ENCODE results near the gene DNAJC16. TPM values are rescaled to one million over a fixed set of nuclear protein-coding genes. Genes with fewer than 3 reads are reported as not detected.
A peak's percentile ranks its signal among the peaks of the same experiment; 100 is the strongest.
"Not testable (repeated sequence)": the region's sequence is repeated elsewhere in the genome, so short reads cannot be mapped to it uniquely, and the experiment has no call there.

DNAJC16 gene
- total and polyA plus RNA-seq, 9 donors: 10.6 to 16.5 (median 12.5) TPM

DNA sequence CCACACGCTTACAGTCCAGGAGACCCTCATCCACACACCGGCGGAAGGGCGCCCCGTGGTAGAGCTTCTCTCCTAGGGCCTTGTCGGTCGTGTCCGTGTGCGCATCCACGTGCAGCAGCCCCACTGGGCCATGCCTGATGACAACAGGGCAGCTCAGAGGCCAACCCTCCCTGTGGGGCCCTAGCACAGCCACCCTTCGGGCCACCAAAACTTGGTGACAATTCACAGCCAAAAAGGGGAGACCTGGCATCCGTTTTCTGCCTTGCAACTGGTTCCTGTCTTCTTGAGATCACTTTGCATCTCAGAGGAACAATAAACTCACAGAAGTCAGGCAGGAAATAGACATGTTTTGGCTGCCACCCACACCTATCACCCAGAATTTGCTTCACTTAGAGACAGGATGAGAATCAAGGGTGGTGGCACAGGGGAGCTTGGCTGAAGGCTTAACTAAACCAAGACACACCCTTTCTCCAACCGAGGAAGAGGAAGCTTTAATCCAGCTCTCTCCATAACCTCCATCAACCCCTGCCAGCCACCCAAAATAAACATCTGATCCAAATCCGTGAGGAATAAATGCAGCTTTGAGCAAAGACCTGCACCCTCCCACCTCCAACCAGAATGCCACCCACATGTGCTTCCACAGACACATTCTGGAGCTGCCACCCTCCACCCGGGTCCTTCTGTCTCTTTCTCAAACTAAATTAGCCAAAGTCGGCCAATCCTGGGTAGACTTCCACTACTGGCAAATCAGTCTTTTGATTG is 52.5 kb downstream of the DNAJC16 start:
- H3K27ac ChIP-seq (ENCODE audit: low read length): peak overlapping the region; percentile 57
- no peak for DNase-seq
- no peaks in the 10 kb centered on the region for H3K9me3 ChIP-seq (replicated peaks; ENCODE audit: control insufficient read depth, low read depth, low read length)
- peaks cover 21% of the 10 kb centered on the region for H3K4me1 ChIP-seq (ENCODE audit: control insufficient read depth, insufficient read depth, low read length)
- peaks cover 7% of the 10 kb centered on the region for H3K36me3 ChIP-seq (ENCODE audit: control insufficient read depth, insufficient read depth, low read length)
- no peak overlapping the region for H3K4me3 ChIP-seq (ENCODE audit: low read length)
- no peaks in the 10 kb centered on the region for H3K27me3 ChIP-seq (ENCODE audit: control insufficient read depth, insufficient read depth, low read length)
- WGBS (ENCODE audit: insufficient coverage): 79% methylated on average over 13 of the region's 16 CpGs

DNA sequence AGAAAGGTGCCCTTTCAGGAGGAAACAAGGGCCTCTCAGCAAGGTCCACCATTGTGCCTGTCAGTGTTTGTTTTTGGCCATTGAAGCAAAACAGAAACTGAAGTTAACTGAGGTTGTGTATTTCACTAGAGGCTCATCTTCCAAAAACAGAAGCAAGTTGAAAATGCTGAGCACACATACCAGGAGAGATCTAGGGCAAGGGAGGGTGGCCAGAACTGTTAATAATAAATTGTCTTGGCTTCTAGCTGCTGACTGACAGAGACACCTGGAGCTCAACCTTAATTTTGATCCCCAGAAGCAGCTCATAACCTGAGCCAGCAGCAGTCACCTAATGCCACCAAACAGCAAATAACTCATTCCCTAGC is 53.0 kb downstream of the DNAJC16 start:
- Histone ChIP-seq H3K27ac (ENCODE audit: low read length) (peak overlapping the region; percentile 57), H3K4me3 (ENCODE audit: low read length) (no peak overlapping the region), H3K9me3 (replicated peaks; ENCODE audit: control insufficient read depth, low read depth, low read length) (no peaks in the 10 kb centered on the region), H3K4me1 (ENCODE audit: control insufficient read depth, insufficient read depth, low read length) (peaks cover 25% of the 10 kb centered on the region), H3K27me3 (ENCODE audit: control insufficient read depth, insufficient read depth, low read length) (peaks cover 3% of the 10 kb centered on the region), H3K36me3 (ENCODE audit: control insufficient read depth, insufficient read depth, low read length) (peaks cover 7% of the 10 kb centered on the region)
- peak; percentile 59 for DNase-seq

DNA sequence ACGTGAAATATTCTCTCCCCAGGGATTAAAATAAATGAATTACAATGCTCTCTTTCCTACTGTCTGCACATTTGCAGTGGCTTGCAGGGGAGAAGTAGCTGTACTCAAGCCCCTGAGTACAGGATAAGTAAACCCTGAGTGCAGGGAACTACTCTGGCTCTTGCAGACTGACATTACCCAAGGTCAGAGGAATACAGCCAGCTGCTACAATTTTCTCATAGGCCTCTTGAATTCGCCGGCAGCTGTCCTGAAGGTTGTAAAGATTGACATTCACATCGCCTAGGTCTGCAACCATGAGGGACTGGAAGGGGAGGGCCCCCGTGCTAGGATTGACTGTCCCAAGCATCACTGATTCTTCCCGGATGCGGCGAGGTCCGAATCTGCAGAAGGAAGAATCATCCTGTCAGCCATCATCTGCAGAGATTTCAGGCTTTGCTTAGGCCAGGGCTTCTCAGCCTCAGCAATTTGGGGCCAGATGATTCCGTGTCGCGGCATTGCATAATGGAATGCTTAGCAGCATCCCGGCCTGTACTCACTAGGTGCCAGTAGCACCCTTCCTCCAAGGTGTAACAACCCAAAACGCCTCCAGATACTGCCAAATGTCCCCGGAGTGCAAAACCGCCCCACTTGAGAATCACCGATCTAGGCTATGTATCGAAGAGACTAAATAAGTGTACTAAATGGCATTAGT is 56.5 kb downstream of the DNAJC16 start:
- Histone ChIP-seq H3K27ac (ENCODE audit: low read length) (peak overlapping the region; percentile 17), H3K4me1 (ENCODE audit: control insufficient read depth, insufficient read depth, low read length) (peaks cover 29% of the 10 kb centered on the region)

DNA sequence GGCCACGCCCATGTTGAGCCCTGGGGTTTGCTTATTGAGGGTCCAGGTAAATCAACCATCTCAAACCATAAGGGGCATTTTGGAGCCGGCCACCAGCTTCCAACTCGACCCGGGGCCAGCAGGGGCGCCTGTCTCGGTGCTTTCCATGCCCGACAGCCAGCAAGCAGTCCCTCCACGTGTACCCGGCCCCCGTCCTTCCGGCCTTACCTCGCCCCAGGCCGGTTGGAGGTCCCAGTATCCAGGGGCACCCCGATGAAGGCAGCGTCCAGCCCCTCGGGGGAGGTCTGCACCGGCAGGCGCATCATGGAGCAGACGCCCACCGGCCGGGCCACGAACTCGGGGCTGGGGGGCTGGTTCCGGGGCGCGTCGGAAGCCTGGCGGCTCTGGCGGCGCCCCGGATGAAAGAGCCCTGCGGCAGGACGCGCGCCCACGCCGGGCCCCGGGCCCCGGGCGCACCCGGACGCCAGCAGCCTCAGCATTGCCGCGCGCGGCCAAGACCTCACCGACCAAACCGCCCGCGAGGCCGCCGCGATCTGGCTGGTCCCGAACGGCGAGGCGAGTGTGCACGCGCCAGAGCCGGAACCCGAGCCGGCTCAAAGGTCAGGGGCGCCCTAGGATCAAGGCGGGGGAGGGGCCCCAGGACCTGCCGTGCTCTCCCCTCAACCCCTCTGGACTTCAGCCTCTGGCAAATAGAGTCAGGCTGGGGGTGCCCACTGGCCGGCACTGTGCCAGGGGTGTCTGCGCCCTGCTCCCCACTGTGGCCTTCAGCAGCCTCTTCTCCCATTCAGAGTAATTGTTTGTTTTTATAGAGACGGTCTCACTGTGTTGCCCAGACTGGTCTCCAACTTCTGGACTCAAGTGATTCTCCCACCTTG is 58.1 kb downstream of the DNAJC16 start, which contains the start of gene AGMAT:
Gene AGMAT (minus strand): TSS at position 563 of the 875 bp plus-strand sequence. CDS start 84 bp downstream, at position 479.
- Histone ChIP-seq H3K27ac (ENCODE audit: low read length) (no peak within 1 kb of the TSS), H3K9me3 (replicated peaks; ENCODE audit: control insufficient read depth, low read depth, low read length) (no peaks in the 10 kb centered on the region), H3K36me3 (ENCODE audit: control insufficient read depth, insufficient read depth, low read length) (no peaks in the 10 kb centered on the region), H3K4me3 (ENCODE audit: low read length) (peak within 1 kb of the TSS; percentile 46), H3K4me1 (ENCODE audit: control insufficient read depth, insufficient read depth, low read length) (peaks cover 19% of the 10 kb centered on the region), H3K27me3 (ENCODE audit: control insufficient read depth, insufficient read depth, low read length) (peaks cover 3% of the 10 kb centered on the region)
- under 1% methylated on average over 60 of the region's 68 CpGs for WGBS (ENCODE audit: insufficient coverage)
- peak; percentile 43 for DNase-seq

More for the DNA sequence above, 56.5 kb downstream of the DNAJC16 start:
- Histone ChIP-seq H3K9me3 (replicated peaks; ENCODE audit: control insufficient read depth, low read depth, low read length) (no peaks in the 10 kb centered on the region), H3K27me3 (ENCODE audit: control insufficient read depth, insufficient read depth, low read length) (peaks cover 3% of the 10 kb centered on the region), H3K4me3 (ENCODE audit: low read length) (no peak overlapping the region), H3K36me3 (ENCODE audit: control insufficient read depth, insufficient read depth, low read length) (no peaks in the 10 kb centered on the region)
- peak; percentile 39 for DNase-seq
- 96% methylated on average over 13 of the region's 18 CpGs for WGBS (ENCODE audit: insufficient coverage)

DNA sequence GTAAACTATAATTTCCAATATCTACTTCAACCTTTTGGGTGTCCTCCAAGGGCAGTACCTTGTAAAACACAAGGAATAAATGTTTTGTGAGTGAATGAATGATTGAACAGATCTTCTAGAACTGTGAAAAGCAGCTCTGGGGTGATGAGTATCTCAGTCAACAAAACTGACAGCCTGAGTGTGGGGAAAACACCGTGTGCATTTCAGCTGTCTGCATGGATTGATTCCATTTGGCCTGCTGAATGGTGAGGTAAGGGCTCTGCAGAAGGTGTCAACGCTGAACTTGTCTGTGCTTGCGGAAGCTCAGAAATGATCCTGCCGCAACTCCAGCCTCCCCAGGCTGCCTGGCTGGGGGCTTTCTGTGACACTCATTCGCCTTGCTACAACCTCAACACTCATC is 65.6 kb downstream of the DNAJC16 start:
- no peaks in the 10 kb centered on the region for H3K27me3 ChIP-seq (ENCODE audit: control insufficient read depth, insufficient read depth, low read length)
- 23% methylated on average over 1 of the region's 5 CpGs for WGBS (ENCODE audit: insufficient coverage)
- H3K4me3 ChIP-seq (ENCODE audit: low read length): no peak overlapping the region
- DNase-seq: no peak
- no peaks in the 10 kb centered on the region for H3K36me3 ChIP-seq (ENCODE audit: control insufficient read depth, insufficient read depth, low read length)
- H3K27ac ChIP-seq (ENCODE audit: low read length): no peak overlapping the region
- H3K9me3 ChIP-seq (replicated peaks; ENCODE audit: control insufficient read depth, low read depth, low read length): no peaks in the 10 kb centered on the region
- H3K4me1 ChIP-seq (ENCODE audit: control insufficient read depth, insufficient read depth, low read length): peaks cover 8% of the 10 kb centered on the region

DNA sequence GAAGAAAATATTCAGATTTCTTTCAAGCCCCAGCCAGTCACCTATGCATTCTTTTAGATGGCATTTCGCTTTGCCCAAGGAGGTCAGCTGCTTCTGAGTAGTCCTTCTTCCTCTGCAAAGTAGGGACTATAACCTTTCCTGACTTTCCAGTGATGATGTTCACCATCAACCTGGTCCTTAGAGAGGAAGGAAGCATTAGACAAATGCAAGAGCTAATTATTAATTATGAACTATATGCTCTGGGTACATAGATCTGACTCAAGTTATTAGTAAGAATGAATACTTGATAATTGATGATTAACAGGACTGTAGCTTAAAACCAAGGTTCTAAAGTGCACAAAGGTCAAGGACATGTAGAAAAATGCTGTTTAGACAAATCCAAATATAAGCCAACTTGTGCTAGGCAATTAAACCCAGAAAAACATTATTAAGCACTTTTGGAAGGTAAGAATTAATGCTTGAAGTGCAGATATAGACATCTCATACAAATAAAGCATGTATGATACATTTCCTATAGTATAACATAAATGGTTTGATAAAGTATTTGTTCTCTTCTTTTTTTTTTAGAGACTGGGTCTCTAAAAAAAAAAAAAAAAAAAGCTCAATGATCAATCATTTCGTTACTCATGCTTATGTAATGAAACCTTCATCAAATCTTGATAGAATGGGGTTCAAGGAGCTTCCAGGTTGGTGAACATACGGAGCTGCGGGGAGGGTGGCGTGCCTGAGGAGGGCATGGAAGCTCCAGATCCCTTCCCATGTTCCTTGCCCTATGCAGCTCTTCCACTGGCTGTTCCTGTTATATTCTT is 69.4 kb downstream of the DNAJC16 start:
- Histone ChIP-seq H3K27ac (ENCODE audit: low read length) (peak overlapping the region; percentile 69), H3K36me3 (ENCODE audit: control insufficient read depth, insufficient read depth, low read length) (no peaks in the 10 kb centered on the region), H3K4me3 (ENCODE audit: low read length) (no peak overlapping the region), H3K4me1 (ENCODE audit: control insufficient read depth, insufficient read depth, low read length) (peaks cover 14% of the 10 kb centered on the region), H3K27me3 (ENCODE audit: control insufficient read depth, insufficient read depth, low read length) (no peaks in the 10 kb centered on the region), H3K9me3 (replicated peaks; ENCODE audit: control insufficient read depth, low read depth, low read length) (no peaks in the 10 kb centered on the region)
- no CpG with 5 or more reads among the region's 5 CpGs for WGBS (ENCODE audit: insufficient coverage)
- DNase-seq: no peak

DNA sequence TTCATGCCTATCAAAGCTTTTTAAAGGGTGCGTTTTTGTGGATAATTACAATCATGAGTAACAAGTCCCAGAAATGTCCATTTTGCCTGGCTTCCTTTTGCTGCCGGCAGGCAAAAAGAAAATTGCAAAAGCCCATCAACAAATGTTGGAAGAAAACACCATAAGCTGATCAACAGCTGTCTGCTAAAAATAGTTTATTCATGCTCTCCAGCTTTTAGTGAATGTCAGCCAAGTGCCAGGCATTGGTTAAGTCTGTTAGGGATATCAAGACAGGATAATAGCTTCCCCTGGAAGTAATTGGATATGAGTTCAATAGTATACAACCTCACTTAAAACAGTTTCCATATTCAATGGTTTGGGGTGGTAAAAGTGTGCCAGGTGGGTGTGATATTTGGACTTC is 71.8 kb downstream of the DNAJC16 start:
- H3K4me1 ChIP-seq (ENCODE audit: control insufficient read depth, insufficient read depth, low read length): peaks cover 16% of the 10 kb centered on the region
- WGBS (ENCODE audit: insufficient coverage): 33% methylated on average over 1 of the region's 2 CpGs
- H3K36me3 ChIP-seq (ENCODE audit: control insufficient read depth, insufficient read depth, low read length): no peaks in the 10 kb centered on the region
- H3K4me3 ChIP-seq (ENCODE audit: low read length): no peak overlapping the region
- H3K9me3 ChIP-seq (replicated peaks; ENCODE audit: control insufficient read depth, low read depth, low read length): no peaks in the 10 kb centered on the region
- no peaks in the 10 kb centered on the region for H3K27me3 ChIP-seq (ENCODE audit: control insufficient read depth, insufficient read depth, low read length)
- peak overlapping the region; percentile 71 for H3K27ac ChIP-seq (ENCODE audit: low read length)
- DNase-seq: peak; percentile 81

DNA sequence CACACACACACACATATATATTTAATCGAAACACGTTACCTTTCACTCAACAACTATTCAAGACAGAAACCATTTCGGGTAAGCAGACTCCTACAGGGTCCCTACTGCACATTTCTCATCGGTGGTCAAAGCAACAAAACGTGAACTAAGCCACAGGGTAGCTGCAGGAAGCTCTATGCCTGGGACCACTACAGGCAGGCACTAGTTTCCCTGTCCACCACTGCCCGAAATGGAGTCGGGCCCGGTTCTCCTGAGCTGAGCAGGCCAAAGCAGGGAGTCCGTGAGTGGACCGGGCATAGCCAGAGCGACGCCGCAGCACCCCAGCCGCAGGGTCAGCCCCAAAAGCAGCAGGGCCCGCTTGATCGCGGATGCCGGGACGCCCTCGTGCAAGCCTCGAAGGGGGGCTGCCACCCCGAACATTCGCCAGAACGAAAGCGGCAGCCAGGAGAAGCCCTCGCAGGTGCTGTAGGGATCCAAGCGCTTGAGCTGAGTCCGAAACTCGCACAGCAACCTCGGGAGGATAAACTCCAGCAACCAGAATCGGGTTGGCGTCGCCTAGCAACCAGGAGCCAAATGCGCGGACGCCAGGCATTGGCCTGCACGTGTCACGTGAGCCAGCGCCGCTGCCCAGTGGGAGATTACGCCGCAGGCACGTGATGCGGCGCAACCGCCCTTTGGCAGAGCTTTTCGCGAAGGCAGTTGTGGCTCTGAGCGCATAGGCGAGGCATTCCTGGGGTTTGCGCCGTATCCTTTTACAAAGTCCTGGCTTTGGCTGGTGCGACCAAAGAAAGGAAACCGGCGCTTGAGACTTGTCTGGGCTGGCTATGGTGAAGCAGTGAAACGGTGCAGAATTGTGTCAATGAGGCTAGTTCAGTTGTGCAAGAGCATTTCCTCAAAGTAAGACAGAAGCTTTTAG is 76.7 kb downstream of the DNAJC16 start:
- Histone ChIP-seq H3K36me3 (ENCODE audit: control insufficient read depth, insufficient read depth, low read length) (no peaks in the 10 kb centered on the region), H3K27ac (ENCODE audit: low read length) (peak overlapping the region; percentile 95), H3K4me1 (ENCODE audit: control insufficient read depth, insufficient read depth, low read length) (peaks cover 10% of the 10 kb centered on the region), H3K27me3 (ENCODE audit: control insufficient read depth, insufficient read depth, low read length) (no peaks in the 10 kb centered on the region), H3K4me3 (ENCODE audit: low read length) (peak overlapping the region; percentile 92), H3K9me3 (replicated peaks; ENCODE audit: control insufficient read depth, low read depth, low read length) (no peaks in the 10 kb centered on the region)
- 1% methylated on average over 56 of the region's 56 CpGs for WGBS (ENCODE audit: insufficient coverage)
- peak; percentile 99 for DNase-seq

DNA sequence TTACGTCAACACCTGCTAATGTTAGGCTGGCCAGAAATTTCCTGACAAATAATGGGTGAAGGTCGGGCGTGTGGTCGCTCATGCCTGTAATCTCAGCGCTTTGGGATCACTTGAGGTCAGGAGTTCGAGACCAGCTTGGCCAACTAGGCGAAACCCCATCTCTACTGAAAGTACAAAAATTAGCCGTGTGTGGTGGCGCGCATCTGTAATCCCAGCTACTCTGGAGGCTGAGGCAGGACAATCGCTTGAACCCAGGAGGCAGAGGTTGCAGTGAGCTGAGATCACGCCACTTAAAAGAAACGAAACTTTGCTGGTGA is 77.3 kb downstream of the DNAJC16 start:
- 56% methylated on average over 11 of the region's 13 CpGs for WGBS (ENCODE audit: insufficient coverage)

More for the DNA sequence above, 77.3 kb downstream of the DNAJC16 start:
- not testable (repeated sequence) for DNase-seq; H3K4me1 ChIP-seq (ENCODE audit: control insufficient read depth, insufficient read depth, low read length); H3K36me3 ChIP-seq (ENCODE audit: control insufficient read depth, insufficient read depth, low read length); H3K9me3 ChIP-seq (replicated peaks; ENCODE audit: control insufficient read depth, low read depth, low read length); H3K27me3 ChIP-seq (ENCODE audit: control insufficient read depth, insufficient read depth, low read length)
- Histone ChIP-seq H3K27ac (ENCODE audit: low read length) (peak overlapping the region; percentile 94), H3K4me3 (ENCODE audit: low read length) (peak overlapping the region; percentile 92)

Data from muscle of leg (tissue), 11 donors.